Neural cell (in vitro differentiated cells): ENCODE results near the gene HLTF.

ENCODE experiments used
- TF ChIP-seq, protein P1 (sequence below): fragments of 450-650 bp; IDR thresholded peaks from 2 replicates; pipeline ENCODE4 v1.5.1; 2014; ENCODE audit warnings: antibody characterized with exemption, mild to moderate bottlenecking, moderate library complexity; ENCODE audit not compliant: poor library complexity, severe bottlenecking
- TF ChIP-seq, protein P2 (sequence below): IDR thresholded peaks from 2 replicates; pipeline ENCODE4 v1.6.1; 2012; ENCODE audit warnings: borderline replicate concordance

DNA sequence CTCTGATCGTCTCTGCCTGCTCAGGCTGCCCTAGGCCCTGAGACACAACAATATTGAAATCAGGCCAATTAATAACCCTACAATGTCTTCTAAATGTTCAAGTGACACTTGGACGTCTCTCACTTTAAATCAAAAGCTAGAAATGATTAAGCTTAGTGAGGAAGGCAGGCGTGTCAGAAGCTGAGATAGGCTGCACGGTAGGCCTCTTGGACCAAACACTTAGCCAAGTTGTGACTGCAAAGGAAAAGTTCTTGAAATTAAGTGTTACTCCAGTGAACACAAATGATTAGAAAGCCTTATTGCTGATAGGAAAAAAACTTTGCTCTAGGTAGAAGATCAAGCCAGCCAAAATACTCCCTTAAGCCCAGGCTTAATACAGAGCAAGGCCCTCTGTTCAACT is 45.3 kb upstream of the HLTF start:
- TF ChIP-seq, protein P1, sequence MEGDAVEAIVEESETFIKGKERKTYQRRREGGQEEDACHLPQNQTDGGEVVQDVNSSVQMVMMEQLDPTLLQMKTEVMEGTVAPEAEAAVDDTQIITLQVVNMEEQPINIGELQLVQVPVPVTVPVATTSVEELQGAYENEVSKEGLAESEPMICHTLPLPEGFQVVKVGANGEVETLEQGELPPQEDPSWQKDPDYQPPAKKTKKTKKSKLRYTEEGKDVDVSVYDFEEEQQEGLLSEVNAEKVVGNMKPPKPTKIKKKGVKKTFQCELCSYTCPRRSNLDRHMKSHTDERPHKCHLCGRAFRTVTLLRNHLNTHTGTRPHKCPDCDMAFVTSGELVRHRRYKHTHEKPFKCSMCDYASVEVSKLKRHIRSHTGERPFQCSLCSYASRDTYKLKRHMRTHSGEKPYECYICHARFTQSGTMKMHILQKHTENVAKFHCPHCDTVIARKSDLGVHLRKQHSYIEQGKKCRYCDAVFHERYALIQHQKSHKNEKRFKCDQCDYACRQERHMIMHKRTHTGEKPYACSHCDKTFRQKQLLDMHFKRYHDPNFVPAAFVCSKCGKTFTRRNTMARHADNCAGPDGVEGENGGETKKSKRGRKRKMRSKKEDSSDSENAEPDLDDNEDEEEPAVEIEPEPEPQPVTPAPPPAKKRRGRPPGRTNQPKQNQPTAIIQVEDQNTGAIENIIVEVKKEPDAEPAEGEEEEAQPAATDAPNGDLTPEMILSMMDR, result no peak
- TF ChIP-seq, protein P2, sequence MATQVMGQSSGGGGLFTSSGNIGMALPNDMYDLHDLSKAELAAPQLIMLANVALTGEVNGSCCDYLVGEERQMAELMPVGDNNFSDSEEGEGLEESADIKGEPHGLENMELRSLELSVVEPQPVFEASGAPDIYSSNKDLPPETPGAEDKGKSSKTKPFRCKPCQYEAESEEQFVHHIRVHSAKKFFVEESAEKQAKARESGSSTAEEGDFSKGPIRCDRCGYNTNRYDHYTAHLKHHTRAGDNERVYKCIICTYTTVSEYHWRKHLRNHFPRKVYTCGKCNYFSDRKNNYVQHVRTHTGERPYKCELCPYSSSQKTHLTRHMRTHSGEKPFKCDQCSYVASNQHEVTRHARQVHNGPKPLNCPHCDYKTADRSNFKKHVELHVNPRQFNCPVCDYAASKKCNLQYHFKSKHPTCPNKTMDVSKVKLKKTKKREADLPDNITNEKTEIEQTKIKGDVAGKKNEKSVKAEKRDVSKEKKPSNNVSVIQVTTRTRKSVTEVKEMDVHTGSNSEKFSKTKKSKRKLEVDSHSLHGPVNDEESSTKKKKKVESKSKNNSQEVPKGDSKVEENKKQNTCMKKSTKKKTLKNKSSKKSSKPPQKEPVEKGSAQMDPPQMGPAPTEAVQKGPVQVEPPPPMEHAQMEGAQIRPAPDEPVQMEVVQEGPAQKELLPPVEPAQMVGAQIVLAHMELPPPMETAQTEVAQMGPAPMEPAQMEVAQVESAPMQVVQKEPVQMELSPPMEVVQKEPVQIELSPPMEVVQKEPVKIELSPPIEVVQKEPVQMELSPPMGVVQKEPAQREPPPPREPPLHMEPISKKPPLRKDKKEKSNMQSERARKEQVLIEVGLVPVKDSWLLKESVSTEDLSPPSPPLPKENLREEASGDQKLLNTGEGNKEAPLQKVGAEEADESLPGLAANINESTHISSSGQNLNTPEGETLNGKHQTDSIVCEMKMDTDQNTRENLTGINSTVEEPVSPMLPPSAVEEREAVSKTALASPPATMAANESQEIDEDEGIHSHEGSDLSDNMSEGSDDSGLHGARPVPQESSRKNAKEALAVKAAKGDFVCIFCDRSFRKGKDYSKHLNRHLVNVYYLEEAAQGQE, result no peak
